GM21576 (cell line): ENCODE data around the gene GNAT1.
"Not testable (repeated sequence)": the region's sequence is repeated elsewhere in the genome, so short reads cannot be mapped to it uniquely, and the experiment has no call there.

Experiments used
- ATAC-seq: cut with Tn5 transposase; IDR thresholded peaks from one replicate; pipeline ENCODE4 v1.9.1; 2021; ENCODE audit warnings: mild to moderate bottlenecking, moderate library complexity; ENCODE audit not compliant: unreplicated experiment

GNAT1 gene

GRCh38 chr3:50237754-50238548 is 46.5 kb downstream of the GNAT1 start:
- peak; percentile 26 for ATAC-seq

GRCh38 chr3:50238549-50239026 is 47.2 kb downstream of the GNAT1 start:
- no peak for ATAC-seq

DNA sequence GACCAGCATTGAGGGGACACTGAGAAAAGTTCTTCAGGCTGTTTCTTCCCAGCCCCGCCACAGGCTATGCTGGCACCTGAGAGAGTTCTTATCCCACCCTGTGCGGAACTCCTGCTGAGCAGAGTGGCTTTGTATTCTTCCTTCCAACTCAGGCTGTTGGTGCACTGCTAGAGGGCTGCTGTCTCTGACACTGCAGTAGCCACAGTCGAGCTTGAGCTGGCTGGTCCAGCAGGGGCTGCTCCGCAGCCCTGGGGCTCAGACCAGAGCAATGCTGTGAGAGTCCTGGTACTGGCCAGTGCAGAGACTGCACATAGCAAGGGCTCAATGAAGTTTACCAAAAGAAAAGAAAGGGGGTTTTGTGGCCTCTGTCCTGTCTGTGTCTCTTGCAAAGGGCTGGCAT is 48.2 kb downstream of the GNAT1 start:
- ATAC-seq = no peak

DNA sequence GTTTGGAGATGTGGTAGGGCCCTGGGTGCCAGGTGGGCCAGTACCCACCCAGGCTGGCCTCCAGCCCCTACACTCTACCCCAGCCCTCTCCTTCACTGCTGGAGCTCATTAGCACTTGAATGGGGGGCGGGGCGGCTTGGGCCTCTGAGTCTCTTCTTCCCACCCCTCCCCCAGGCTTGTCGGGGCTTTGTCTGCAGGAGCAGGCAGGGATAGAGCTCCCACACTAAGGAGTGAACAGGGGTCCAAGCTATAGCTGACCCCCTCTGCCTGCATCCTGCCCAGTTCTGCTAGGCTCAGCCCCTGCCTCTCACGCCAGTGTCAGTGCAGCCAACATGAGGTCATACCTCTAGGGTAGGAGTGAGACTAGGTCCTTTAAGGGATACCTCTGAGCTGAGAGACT is 49.8 kb downstream of the GNAT1 start:
- ATAC-seq = no peak

DNA sequence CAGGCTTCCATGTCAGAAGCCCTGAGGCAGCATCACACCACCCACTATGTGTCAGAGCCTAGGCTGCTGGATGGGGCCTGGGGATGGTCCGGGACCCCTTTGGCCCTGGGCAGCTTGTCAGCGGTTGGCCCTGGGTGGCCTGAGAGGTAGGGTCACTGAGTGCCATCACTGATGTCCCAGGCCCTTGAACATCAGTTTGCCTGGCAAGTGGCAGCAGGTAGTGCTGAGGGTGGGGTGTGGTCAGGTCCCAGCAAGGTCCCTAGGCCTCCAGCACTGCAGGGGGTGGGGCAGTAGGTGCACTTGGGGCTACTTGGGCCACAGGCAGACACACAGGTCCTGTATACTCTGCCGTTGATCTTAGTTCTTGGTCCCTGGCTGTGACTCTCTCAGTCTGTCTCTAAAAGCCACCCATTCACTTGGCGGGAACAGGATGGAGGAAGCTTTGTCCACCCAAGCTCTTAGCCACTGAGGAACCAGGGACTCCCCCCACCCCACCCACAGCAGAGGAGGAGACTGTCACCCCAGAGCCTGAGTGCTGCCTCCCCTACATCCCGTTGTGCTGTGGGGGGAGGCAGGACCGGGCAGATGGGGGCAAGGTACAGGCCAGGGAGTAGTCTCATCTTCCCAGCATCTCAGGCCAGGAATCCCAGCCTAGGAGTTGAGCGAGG is 50.4 kb downstream of the GNAT1 start:
- ATAC-seq = no peak

DNA sequence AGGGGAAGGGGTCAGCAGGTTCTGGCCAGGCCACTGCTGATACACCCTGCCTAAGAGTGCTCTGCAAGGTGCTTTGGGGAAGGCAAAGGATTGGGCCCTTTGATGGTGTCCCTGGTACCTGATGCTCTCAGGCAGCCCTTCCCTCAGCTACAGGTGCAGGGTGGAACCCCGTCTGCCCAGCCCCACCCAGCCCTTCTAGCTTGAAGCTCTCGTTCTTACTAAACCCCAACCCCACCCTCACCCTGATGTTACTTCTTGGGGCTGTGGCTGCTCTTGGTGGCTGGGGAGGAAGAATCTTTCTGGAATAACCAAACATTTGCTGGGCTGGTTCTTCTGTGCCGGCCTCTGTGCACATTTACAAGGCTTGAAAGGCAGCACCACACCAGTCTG is 51.0 kb downstream of the GNAT1 start:
- ATAC-seq = no peak

GRCh38 chr3:50242851-50243542 is 51.6 kb downstream of the GNAT1 start:
- ATAC-seq = no peak

DNA sequence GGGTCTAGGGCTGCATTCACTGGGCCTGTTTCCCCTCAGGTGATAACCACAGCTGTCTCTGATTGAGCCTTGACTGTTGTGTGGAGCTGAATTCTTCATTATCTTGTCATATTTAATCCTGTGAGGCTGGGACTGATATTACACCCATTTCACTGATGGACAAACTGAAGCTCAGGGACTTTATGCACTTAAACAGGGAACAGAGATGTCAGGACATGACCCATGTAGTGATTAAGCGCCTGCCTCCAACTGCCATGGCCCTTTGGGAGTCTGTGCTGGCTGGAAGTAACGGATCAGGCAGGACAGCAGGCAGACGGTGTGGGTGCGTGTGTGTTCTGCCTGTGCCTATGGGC is 52.1 kb downstream of the GNAT1 start:
- no peak for ATAC-seq

GRCh38 chr3:50244813-50245212 is 53.4 kb downstream of the GNAT1 start:
- ATAC-seq = not testable (repeated sequence)

- ATAC-seq = no peak
Measured at GRCh38 chr3:50245251-50245745, 53.9 kb downstream of the GNAT1 start.

GRCh38 chr3:50245831-50246516 is 54.6 kb downstream of the GNAT1 start:
- ATAC-seq = peak; percentile 53

DNA sequence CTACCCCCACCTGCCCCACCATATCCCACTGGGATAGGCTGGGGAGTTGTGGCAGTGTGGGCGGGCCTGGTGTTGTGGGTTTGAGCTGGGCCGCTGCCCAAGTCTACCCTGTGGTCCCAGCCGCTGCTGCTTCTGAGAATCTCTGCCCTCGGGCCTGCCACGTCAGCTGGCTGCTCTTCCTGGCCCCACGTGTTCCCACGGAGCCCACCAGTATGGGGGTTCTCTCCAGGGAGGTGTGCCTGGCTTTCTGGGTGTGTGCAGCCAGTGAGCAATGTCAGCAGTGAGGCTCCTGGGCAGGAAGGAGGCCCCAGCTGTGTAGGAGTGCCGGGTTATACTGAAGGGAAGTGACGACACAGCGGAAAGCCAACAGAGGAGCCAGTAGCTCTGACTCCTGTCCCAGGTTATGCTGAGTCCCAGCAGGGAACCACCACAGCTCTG is 55.1 kb downstream of the GNAT1 start:
- ATAC-seq = peak; percentile 46
